TTC549 (cell line): ENCODE results near the gene TAF9B.
"Not testable (repeated sequence)": the region's sequence is repeated elsewhere in the genome, so short reads cannot be mapped to it uniquely, and the experiment has no call there.

ENCODE experiments used
- FAIRE-seq: peaks from 2 replicates; lab custom pipeline; 2012; peaks lifted over from hg19 to GRCh38; lab: Jason Lieb, UNC

TAF9B gene

GRCh38 chrX:78116365-78116764, 23.1 kb downstream of the TAF9B start:
- no peak for FAIRE-seq

GRCh38 chrX:78111140-78111931, 28.1 kb downstream of the TAF9B start:
- FAIRE-seq: no peak

- FAIRE-seq: no peak
Measured at GRCh38 chrX:78109458-78109857, 30.0 kb downstream of the TAF9B start.

- FAIRE-seq: no peak
Measured at GRCh38 chrX:78106651-78106986, 32.8 kb downstream of the TAF9B start.

- FAIRE-seq: no peak
Measured at GRCh38 chrX:78105944-78106650, 33.4 kb downstream of the TAF9B start.

- no peak for FAIRE-seq
Measured at GRCh38 chrX:78104447-78105176, 34.8 kb downstream of the TAF9B start.

- FAIRE-seq: no peak
Measured at GRCh38 chrX:78103623-78104446, 35.6 kb downstream of the TAF9B start, which contains the start of gene PGK1. Gene PGK1, plus strand, starts transcription at chrX:78104248. Its CDS starts 93 bp downstream, at chrX:78104341.

- FAIRE-seq: no peak
Measured at GRCh38 chrX:78103001-78103622, 36.3 kb downstream of the TAF9B start.

- no peak for FAIRE-seq
Measured at GRCh38 chrX:78102091-78102490, 37.4 kb downstream of the TAF9B start.

- no peak for FAIRE-seq
Measured at GRCh38 chrX:78098108-78098507, 41.3 kb downstream of the TAF9B start.

- no peak for FAIRE-seq
Measured at GRCh38 chrX:78092296-78092695, 47.2 kb downstream of the TAF9B start.

GRCh38 chrX:78081413-78081812, 58.0 kb downstream of the TAF9B start:
- FAIRE-seq: not testable (repeated sequence)
